ENCODE measurements around the gene SLC17A9.

SLC17A9 gene

DNA sequence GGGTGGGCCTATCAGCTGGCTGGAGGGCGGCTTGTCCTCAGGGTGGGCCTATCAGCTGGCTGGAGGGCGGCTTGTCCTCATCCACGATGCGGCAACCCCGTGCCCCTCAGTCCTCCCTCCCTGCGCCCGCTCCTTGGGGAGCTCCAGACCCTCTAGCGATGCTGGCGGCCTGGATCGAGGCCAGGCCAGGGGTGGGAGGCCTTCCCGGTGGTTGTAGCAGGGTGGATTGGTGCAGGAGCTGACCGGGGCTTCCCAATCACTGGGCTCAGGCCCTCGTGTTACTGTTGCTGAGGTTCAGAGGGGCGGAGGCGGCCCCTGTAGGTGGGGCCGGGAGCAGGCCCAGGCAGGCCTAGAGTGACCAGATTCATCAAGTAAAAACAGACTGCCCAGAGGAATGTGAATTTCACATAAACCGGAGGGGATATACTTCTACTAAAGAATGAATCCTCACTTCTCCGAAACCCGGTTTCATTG lies 8.8 kb downstream of the SLC17A9 start:
- TF ChIP-seq, protein P1, sequence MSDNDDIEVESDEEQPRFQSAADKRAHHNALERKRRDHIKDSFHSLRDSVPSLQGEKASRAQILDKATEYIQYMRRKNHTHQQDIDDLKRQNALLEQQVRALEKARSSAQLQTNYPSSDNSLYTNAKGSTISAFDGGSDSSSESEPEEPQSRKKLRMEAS (IDR thresholded peaks at IDR 0.05; ENCODE audit: low read depth, low read length) = no peak
- no peak for TF ChIP-seq POLR2A (IDR thresholded peaks at IDR 0.05; ENCODE audit: extremely low read depth, insufficient read length)
- TF ChIP-seq MYC (IDR thresholded peaks at IDR 0.05; ENCODE audit: low read depth, low read length) = no peak
- no peak for TF ChIP-seq CTCF (IDR thresholded peaks at IDR 0.05; ENCODE audit: low read depth, low read length)
- H3K4me3 ChIP-seq (ENCODE audit: low read depth, low read length) = no peak overlapping the region
- DNase-seq (ENCODE audit: low read depth) = no peak

- TF ChIP-seq MYC (IDR thresholded peaks at IDR 0.05; ENCODE audit: low read depth, low read length) (no peak), CTCF (IDR thresholded peaks at IDR 0.05; ENCODE audit: low read depth, low read length) (no peak), POLR2A (IDR thresholded peaks at IDR 0.05; ENCODE audit: extremely low read depth, insufficient read length) (no peak)
- TF ChIP-seq, protein P1 (IDR thresholded peaks at IDR 0.05; ENCODE audit: low read depth, low read length) = no peak
- H3K4me3 ChIP-seq (ENCODE audit: low read depth, low read length) = no peak overlapping the region
- DNase-seq (ENCODE audit: low read depth) = no peak
These were observed 9.3 kb downstream of the SLC17A9 start for GRCh38 chr20:62961799-62962198.

DNA sequence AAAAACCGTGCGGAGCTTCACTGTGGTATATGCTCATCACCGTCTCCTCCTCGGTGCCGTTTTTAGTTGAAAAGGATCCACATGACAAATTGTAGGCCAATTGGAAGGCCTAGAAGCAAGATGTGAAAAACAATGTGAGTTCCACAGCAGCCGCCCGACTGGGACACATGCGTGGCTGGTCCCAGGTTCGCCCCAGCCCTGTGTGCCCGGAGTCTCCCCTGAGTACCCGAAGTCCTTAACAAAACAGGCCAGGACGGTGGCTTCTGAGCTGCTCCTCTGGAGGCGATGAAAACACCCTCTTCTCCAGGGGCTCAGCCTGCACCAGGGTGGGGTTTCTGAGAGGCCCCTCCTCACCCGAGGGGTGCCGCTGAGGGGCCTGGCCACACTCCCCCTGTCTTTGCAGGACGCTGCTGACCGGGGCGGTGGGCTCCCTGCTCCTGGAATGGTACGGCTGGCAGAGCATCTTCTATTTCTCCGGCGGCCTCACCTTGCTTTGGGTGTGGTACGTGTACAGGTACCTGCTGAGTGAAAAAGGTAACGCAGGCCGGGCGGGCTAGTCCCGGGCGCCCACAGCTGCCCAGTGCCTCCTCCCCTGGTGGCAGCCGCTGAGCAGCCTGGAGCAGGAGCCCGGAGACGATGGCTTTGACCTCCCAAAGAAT lies 9.8 kb downstream of the SLC17A9 start:
- no peak overlapping the region for H3K4me3 ChIP-seq (ENCODE audit: low read depth, low read length)
- TF ChIP-seq, protein P1 (IDR thresholded peaks at IDR 0.05; ENCODE audit: low read depth, low read length) = no peak
- TF ChIP-seq POLR2A (IDR thresholded peaks at IDR 0.05; ENCODE audit: extremely low read depth, insufficient read length) (no peak), MYC (IDR thresholded peaks at IDR 0.05; ENCODE audit: low read depth, low read length) (no peak), CTCF (IDR thresholded peaks at IDR 0.05; ENCODE audit: low read depth, low read length) (no peak)
- no peak for DNase-seq (ENCODE audit: low read depth)

GRCh38 chr20:62962891-62963613 lies 10.5 kb downstream of the SLC17A9 start:
- no peak overlapping the region for H3K4me3 ChIP-seq (ENCODE audit: low read depth, low read length)
- DNase-seq (ENCODE audit: low read depth) = no peak
- TF ChIP-seq CTCF (IDR thresholded peaks at IDR 0.05; ENCODE audit: low read depth, low read length) = no peak
- TF ChIP-seq, protein P1 (IDR thresholded peaks at IDR 0.05; ENCODE audit: low read depth, low read length) = no peak
- no peak for TF ChIP-seq POLR2A (IDR thresholded peaks at IDR 0.05; ENCODE audit: extremely low read depth, insufficient read length)
- TF ChIP-seq MYC (IDR thresholded peaks at IDR 0.05; ENCODE audit: low read depth, low read length) = no peak

GRCh38 chr20:62963614-62964397 lies 11.3 kb downstream of the SLC17A9 start:
- no peak for DNase-seq (ENCODE audit: low read depth)
- no peak overlapping the region for H3K4me3 ChIP-seq (ENCODE audit: low read depth, low read length)
- TF ChIP-seq MYC (IDR thresholded peaks at IDR 0.05; ENCODE audit: low read depth, low read length) (no peak), CTCF (IDR thresholded peaks at IDR 0.05; ENCODE audit: low read depth, low read length) (no peak), POLR2A (IDR thresholded peaks at IDR 0.05; ENCODE audit: extremely low read depth, insufficient read length) (no peak)
- TF ChIP-seq, protein P1 (IDR thresholded peaks at IDR 0.05; ENCODE audit: low read depth, low read length) = no peak

Data from NB4 (cell line).